Peyer's patch (tissue), 4 donors: ENCODE results near the gene TMSB4X. TPM values are rescaled to one million over a fixed set of nuclear protein-coding genes. Genes with fewer than 3 reads are reported as not detected.

Experiments
- DNase-seq, 3 donors: peaks; one replicate each; pipeline ENCODE4 v3.0.0-alpha.2; 2017 to 2019
- H3K27ac ChIP-seq, 4 donors: fragments of 200-600 bp; sonication (generic); one replicate each; pipeline ENCODE4 v1.5.1; 2016 to 2019
- H3K27me3 ChIP-seq, 2 donors: fragments of 200-600 bp; sonication (generic); one replicate each; pipeline ENCODE4 v1.5.1; 2019
- H3K36me3 ChIP-seq, 3 donors: fragments of 200-600 bp; sonication (generic); one replicate each; pipeline ENCODE4 v1.5.1; 2016 to 2019
- H3K4me1 ChIP-seq, 4 donors: fragments of 200-600 bp; sonication (generic); one replicate each; pipeline ENCODE4 v1.5.1; 2016 to 2019
- H3K4me3 ChIP-seq, 4 donors: fragments of 200-600 bp; sonication (generic); 1 replicate in 3 of 4; 2 replicates in 1 of 4; pipeline ENCODE4 v1.5.1; 2016 to 2019; ENCODE audit warnings: mild to moderate bottlenecking in 1 of 4
- H3K9me3 ChIP-seq, 4 donors: fragments of 200-600 bp; sonication (generic); one replicate each; pipeline ENCODE4 v1.5.1; 2016 to 2019; ENCODE audit warnings: mild to moderate bottlenecking in 1 of 4
- POLR2A ChIP-seq, 2 donors: fragments of 450-650 bp; IDR thresholded peaks; one replicate each; pipeline ENCODE4 v1.5.1; 2017; ENCODE audit warnings: antibody characterized with exemption in 2 of 2, mild to moderate bottlenecking in 2 of 2, moderate library complexity in 2 of 2
- total RNA-seq, 4 donors: library from RNA; depleted of rRNA; stranded (reverse); fragments of >200 nt; gene quantifications; one replicate each; pipeline ENCODE4 v1.1.0, GENCODE V29; 2016
- TF ChIP-seq, protein P1 (sequence below), 6 experiments: fragments of 450-650 bp in 4 of 6; fragments of 200-600 bp in 2 of 6; sonication (generic) in 1 of 6; IDR thresholded peaks; one replicate each; pipeline ENCODE4 v1.5.1; 2017 to 2019; ENCODE audit warnings: antibody characterized with exemption in 6 of 6, mild to moderate bottlenecking in 3 of 6, moderate library complexity in 1 of 6

TMSB4X gene
- total RNA-seq, 4 donors from 2014 or later: 1,496 to 3,676 (median 1,701) TPM

DNA sequence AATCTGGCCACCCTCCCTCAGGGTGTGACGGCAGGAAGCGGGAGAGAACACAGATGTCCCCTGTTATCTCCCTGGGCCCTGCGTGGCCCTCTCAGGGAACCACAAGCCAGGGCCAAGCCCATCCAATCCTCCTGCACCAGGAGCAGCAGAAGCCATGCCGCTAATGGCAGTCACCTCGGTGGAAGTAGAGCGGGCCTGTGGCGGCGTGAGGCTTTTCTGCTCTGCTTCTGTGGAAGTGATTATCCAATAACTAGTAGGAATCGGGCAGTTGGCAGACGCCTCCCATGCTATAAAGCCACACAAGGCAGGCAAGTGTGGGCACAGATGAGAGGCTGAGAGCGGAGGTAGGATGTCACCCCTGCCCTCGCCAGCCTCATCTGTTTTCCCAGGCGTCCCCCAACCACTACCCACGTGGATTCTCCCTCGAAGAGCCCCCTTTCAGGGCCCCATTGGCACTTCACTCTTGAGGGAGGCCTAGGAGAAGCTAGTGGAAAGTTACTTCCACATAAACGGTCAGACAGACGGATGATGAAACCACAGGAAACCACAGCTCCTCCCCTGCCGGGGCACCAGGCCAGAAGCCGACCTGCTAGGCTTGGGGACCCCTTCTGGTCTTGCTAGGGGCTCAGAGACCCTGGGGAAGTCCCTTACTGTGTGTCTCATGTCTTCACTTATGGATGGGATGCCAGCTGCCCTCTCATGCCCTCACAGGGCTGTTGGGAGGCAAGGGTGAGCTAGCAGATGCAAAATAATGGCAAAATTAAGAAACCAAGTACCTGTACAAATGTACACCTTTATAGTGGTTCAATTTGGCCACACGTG, 18.8 kb upstream of the TMSB4X start:
- Histone ChIP-seq H3K36me3 (no peaks in the 10 kb centered on the region), H3K27ac (peak overlapping the region; percentile 80 to 88 (median 86)), H3K9me3 (no peaks in the 10 kb centered on the region), H3K27me3 (no peaks in the 10 kb centered on the region), H3K4me1 (peaks cover 0 to 19% (median 3%) of the 10 kb centered on the region in 4 donors), H3K4me3 (peak overlapping the region in 3 of 4 donors; percentile 5 to 25 (median 19))
- peak in 2 of 3 donors; percentile 76 to 90 for DNase-seq
- TF ChIP-seq POLR2A (IDR thresholded peaks at IDR 0.05): no peak
- TF ChIP-seq, protein P1, sequence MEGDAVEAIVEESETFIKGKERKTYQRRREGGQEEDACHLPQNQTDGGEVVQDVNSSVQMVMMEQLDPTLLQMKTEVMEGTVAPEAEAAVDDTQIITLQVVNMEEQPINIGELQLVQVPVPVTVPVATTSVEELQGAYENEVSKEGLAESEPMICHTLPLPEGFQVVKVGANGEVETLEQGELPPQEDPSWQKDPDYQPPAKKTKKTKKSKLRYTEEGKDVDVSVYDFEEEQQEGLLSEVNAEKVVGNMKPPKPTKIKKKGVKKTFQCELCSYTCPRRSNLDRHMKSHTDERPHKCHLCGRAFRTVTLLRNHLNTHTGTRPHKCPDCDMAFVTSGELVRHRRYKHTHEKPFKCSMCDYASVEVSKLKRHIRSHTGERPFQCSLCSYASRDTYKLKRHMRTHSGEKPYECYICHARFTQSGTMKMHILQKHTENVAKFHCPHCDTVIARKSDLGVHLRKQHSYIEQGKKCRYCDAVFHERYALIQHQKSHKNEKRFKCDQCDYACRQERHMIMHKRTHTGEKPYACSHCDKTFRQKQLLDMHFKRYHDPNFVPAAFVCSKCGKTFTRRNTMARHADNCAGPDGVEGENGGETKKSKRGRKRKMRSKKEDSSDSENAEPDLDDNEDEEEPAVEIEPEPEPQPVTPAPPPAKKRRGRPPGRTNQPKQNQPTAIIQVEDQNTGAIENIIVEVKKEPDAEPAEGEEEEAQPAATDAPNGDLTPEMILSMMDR (IDR thresholded peaks at IDR 0.05): no peak

DNA sequence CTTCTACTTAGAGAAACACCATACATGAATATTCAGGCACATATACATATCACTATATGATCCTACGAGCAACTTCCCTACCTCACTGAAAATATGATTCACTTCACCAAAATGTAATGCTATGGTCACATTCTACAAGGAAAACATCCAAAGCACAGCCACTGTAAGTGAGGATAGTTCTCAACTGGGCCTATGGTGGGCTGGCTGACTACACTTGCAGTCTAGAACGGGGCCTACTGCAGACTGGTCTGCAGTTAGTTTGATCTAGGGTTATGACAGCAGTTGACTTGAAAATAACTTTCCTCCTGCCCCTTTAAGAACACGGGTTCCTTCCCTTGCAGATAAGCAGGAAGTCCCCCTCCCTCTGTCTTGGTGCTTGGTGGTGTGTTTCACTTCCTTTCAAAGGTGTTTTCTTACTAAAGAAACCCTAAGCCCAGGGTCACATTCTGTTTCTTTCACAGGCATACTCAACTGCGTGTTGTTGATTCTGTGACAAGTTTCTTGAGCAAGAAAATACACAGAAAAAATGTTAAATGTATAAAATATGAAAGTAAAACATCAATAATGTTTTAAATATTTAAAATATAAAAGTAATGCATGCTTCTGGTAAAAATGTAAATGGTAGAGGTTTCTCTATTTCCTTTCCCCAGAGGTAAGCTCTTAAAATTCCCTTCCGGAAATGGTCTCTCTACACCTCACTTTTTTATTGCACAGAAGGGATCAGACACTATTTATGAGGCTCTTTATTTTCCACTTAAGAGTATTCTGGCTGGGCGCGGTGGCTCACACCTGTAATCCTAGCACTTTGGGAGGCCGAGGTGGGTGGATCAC, 18.0 kb upstream of the TMSB4X start:
- peak in 2 of 3 donors; percentile 78 to 88 for DNase-seq
- peak overlapping the region; percentile 80 to 88 (median 86) for H3K27ac ChIP-seq
- H3K36me3 ChIP-seq: no peaks in the 10 kb centered on the region
- peaks cover 0 to 19% (median 3%) of the 10 kb centered on the region in 4 donors for H3K4me1 ChIP-seq
- TF ChIP-seq POLR2A (IDR thresholded peaks at IDR 0.05): no peak
- TF ChIP-seq, protein P1 (IDR thresholded peaks at IDR 0.05): no peak
- no peaks in the 10 kb centered on the region for H3K27me3 ChIP-seq
- H3K4me3 ChIP-seq: peak overlapping the region in 2 of 4 donors; percentile 19 to 25
- no peaks in the 10 kb centered on the region for H3K9me3 ChIP-seq

DNA sequence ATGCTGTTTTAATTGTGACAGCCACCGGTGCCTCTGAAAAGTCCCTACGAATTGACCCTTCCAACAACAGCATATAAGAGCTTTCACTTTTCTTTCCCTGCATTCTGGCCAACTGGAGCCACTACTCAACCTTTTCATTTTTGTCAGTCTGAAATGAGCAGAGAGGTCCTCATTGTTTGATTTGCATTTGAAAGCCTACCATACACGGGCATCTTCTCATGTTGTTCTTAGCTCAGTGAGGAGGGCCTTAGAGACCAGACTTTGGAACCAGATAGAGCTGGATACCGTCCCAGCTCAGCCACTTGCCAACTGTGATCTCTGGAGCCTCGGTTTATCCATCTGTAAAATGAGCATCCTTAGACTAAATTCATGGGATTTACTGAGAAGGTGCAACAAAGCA, 16.9 kb upstream of the TMSB4X start:
- TF ChIP-seq, protein P1 (IDR thresholded peaks at IDR 0.05): no peak
- Histone ChIP-seq H3K36me3 (no peaks in the 10 kb centered on the region), H3K27ac (peak overlapping the region; percentile 61 to 85 (median 82)), H3K4me3 (no peak overlapping the region), H3K4me1 (peaks cover 0 to 19% (median 3%) of the 10 kb centered on the region in 4 donors), H3K27me3 (no peaks in the 10 kb centered on the region), H3K9me3 (no peaks in the 10 kb centered on the region)
- no peak for DNase-seq

DNA sequence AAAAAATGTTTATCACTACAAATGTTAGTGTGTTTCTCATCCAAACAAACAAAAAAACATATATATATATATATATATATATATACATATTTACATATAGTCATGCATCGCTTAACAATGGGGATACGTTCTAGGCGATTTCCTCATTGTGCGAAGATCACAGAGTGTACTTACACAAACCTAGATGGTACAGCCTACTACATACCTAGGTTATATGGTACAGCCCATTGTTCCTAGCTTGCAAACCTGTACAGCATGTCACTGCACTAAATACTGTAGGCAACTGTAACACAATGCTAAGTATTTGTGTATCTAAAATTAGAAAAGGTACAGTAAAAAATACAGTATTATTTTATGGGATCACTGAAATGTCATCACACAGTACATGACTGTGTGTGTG, 16.4 kb upstream of the TMSB4X start:
- no peak for DNase-seq
- Histone ChIP-seq H3K36me3 (no peaks in the 10 kb centered on the region), H3K9me3 (no peaks in the 10 kb centered on the region), H3K4me3 (no peak overlapping the region), H3K27me3 (no peaks in the 10 kb centered on the region), H3K27ac (peak overlapping the region in 2 of 4 donors; percentile 83 to 85), H3K4me1 (peaks cover 0 to 19% (median 3%) of the 10 kb centered on the region in 4 donors)
- TF ChIP-seq, protein P1 (IDR thresholded peaks at IDR 0.05): no peak
- no peak for TF ChIP-seq POLR2A (IDR thresholded peaks at IDR 0.05)

DNA sequence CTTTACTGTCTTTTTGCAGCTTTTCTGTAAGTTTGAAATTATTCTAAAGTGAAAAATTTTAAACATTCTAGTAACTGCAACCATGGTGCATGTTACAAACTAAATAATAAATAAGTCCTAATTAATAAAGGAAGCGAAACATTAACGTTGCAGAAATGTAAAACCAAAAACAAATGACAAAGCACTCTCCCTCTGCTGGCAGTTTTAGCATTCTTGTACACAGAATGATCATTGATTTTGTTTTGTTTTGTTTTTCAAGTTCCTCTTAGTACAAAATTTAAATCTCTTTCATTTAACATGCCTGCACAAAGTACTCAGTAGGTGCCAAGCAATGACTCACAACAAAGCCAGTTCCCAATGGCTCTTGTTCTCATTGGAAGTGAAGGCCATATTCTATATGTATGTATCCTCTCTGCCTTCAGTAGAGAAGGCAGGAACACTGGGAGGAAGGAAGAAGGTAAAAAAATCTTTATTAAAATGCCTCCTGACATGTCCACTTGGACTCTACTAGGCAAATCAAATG, 13.7 kb upstream of the TMSB4X start:
- no peaks in the 10 kb centered on the region for H3K27me3 ChIP-seq
- TF ChIP-seq POLR2A (IDR thresholded peaks at IDR 0.05): no peak
- TF ChIP-seq, protein P1 (IDR thresholded peaks at IDR 0.05): peak in 1 of 6 experiments; percentile 8
- H3K36me3 ChIP-seq: no peaks in the 10 kb centered on the region
- H3K4me3 ChIP-seq: no peak overlapping the region
- H3K4me1 ChIP-seq: peaks cover 0 to 6% (median under 1%) of the 10 kb centered on the region in 4 donors
- no peak for DNase-seq
- peak overlapping the region in 2 of 4 donors; percentile 30 to 42 for H3K27ac ChIP-seq
- no peaks in the 10 kb centered on the region for H3K9me3 ChIP-seq
